Fibroblast of pulmonary artery (primary cell): ENCODE data around the gene SHANK2.

Experiments used
- DNase-seq: peaks from one replicate; pipeline ENCODE4 v3.0.0-alpha.2; 2010; ENCODE audit warnings: low read depth
- H3K4me3 ChIP-seq: replicated peaks from 2 replicates; pipeline ENCODE4 v1.5.1; 2011; ENCODE audit warnings: low read depth, mild to moderate bottlenecking, control low read depth, low read length, moderate library complexity
- TF ChIP-seq, protein P1 (sequence below): IDR thresholded peaks from 2 replicates; pipeline ENCODE4 v1.5.1; 2011; ENCODE audit warnings: mild to moderate bottlenecking, control low read depth, low read length, inconsistent platforms; ENCODE audit errors: missing control alignments

The SHANK2 gene

DNA sequence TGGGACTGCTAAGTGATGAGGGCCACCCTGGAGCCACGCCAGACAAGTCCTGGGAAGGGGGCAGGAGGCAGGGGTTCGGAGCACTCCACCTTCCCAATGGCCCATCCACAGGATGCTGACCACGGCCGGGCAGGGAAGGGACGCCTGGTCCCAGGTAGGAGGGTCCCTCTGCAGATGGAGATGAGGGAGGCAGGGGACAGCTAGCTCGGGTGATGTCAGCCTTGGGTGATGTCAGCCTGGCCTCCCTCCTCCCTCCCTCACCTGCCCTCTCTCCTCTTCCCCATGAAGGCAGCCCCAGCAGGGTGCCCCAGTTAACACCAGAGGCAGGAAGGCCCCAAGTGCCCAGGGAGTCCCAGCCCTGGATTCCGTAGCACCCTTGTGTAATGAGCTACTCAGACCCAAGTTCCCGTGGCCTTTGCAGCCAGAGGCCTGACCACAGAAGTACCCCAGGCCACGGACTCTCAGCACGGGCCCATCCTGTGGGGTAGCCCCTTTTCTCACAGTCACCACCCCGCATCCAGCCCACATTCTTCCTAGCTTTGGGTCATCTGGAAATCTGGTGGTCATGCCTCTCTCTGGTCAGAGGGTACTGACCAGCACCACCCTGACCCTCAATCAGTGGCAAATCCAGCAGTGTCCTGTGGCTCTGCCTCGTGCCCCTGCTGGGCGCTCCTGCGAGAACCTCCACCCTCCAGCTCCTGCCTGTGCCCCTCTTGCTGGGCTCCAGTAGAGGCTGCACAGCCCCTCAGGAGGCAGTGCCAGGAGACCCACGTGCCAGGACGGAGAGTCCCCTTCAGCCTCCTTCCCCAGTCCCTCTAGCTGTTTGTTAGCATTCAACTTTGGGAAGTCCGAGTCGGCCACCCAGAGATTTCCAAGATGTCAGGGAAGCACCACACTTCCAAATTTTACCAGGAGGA, 47.4 kb downstream of the SHANK2 start:
- H3K4me3 ChIP-seq, result no peak overlapping the region
- TF ChIP-seq, protein P1, sequence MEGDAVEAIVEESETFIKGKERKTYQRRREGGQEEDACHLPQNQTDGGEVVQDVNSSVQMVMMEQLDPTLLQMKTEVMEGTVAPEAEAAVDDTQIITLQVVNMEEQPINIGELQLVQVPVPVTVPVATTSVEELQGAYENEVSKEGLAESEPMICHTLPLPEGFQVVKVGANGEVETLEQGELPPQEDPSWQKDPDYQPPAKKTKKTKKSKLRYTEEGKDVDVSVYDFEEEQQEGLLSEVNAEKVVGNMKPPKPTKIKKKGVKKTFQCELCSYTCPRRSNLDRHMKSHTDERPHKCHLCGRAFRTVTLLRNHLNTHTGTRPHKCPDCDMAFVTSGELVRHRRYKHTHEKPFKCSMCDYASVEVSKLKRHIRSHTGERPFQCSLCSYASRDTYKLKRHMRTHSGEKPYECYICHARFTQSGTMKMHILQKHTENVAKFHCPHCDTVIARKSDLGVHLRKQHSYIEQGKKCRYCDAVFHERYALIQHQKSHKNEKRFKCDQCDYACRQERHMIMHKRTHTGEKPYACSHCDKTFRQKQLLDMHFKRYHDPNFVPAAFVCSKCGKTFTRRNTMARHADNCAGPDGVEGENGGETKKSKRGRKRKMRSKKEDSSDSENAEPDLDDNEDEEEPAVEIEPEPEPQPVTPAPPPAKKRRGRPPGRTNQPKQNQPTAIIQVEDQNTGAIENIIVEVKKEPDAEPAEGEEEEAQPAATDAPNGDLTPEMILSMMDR, result no peak
- DNase-seq, result no peak

GRCh38 chr11:71204294-71204693, 48.1 kb downstream of the SHANK2 start:
- DNase-seq, result no peak
- no peak overlapping the region for H3K4me3 ChIP-seq
- TF ChIP-seq, protein P1, result no peak

DNA sequence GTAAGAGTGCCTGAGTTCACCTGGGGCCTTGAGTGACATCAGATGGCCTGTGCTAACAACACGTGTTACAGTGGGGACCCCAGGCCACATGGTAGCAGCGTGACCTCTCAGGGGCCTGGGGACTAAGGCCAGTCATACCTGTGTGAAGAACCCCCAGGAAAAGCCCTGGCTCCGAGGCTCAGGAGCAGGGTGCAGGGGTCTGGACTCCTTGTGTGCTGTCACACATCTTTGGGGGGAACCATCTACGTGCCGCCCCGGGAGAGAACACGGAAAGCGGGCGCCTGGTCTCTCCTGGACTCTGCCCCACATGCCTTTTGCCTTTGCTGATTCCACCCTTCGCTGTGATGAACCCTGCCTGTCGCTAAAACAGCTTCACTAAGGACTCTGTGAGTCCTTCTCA, 48.7 kb downstream of the SHANK2 start:
- TF ChIP-seq, protein P1, result no peak
- H3K4me3 ChIP-seq, result no peak overlapping the region
- no peak for DNase-seq

DNA sequence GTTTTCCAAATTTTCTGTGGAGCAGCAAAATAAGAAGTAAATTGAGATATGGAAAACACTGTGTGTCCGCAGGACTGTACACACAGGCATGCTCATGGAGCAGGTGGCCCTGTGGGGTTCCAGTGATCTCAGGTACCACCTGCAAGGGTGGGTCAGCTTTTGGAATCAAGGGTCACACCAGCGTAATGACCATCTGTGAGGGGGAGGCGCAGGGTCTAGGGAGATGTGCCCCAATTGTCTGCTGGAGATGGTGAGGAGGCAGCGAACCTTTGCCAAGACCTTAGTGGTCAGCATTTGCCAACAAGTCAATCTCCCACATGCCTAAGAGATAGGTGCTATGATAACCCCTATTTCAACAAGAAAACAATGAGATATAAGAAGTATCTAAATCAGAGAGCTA, 49.4 kb downstream of the SHANK2 start:
- DNase-seq, result no peak
- TF ChIP-seq, protein P1, result no peak
- H3K4me3 ChIP-seq, result no peak overlapping the region

- no peak overlapping the region for H3K4me3 ChIP-seq
- DNase-seq, result no peak
- TF ChIP-seq, protein P1, result no peak
These were observed 49.8 kb downstream of the SHANK2 start for GRCh38 chr11:71202598-71202944.
